PFSK-1 (cell line): ENCODE data around the gene TTLL11.

Source experiments
- POLR2AphosphoS5 ChIP-seq: IDR thresholded peaks from 2 replicates; pipeline ENCODE4 v1.6.1; 2012; ENCODE audit warnings: low read depth, mild to moderate bottlenecking, control low read depth, low read length, moderate library complexity
- REST ChIP-seq, 2 experiments: IDR thresholded peaks; 2 replicates each; pipeline versions ENCODE4 v1.6.1 to v1.8.0; 2011 to 2012; ENCODE audit warnings: low read depth in 2 of 2, low read length in 2 of 2, control low read depth in 1 of 2, inconsistent platforms in 1 of 2, mild to moderate bottlenecking in 1 of 2, moderate library complexity in 1 of 2; ENCODE audit not compliant: insufficient read depth in 1 of 2
- SIN3A ChIP-seq: IDR thresholded peaks from 2 replicates; pipeline ENCODE4 v1.6.1; 2012; ENCODE audit warnings: mild to moderate bottlenecking, low read length, moderate library complexity, borderline replicate concordance; ENCODE audit not compliant: insufficient read depth

DNA sequence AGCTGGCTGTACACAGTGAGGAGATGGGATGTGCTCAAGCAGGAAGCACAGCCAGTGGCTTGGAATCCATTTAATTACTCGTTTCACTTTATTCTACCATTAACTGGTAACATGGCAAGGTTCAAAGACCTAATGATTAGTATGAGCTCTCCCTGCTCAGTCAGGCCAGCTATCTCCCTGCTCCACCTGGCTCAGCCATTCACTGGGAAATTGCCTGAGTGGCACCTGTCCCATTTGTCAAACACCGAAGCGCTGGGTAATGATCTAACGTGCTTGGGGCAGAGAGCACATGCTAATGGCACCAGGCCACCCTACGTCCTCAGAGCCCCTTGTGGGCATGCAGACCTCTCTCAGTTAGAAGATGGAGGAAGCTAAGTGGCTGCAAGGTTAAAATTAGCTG lies 162.2 kb downstream of the TTLL11 start:
- TF ChIP-seq POLR2AphosphoS5 (no peak), SIN3A (no peak), REST (IDR thresholded peaks at IDR 0.05; ENCODE audit: insufficient read depth in 1 of 2, low read depth in 2 of 2, low read length in 2 of 2) (no peak)
